DMS114 treated with DMSO at 0.1 percent for 48 hours (cell line): ENCODE data around the gene SPATA13.

Experiments
- DNase-seq: peaks from one replicate; lab custom pipeline; 2025; ENCODE audit not compliant: unreplicated experiment; lab: John Stamatoyannopoulos, UW

Gene SPATA13

DNA sequence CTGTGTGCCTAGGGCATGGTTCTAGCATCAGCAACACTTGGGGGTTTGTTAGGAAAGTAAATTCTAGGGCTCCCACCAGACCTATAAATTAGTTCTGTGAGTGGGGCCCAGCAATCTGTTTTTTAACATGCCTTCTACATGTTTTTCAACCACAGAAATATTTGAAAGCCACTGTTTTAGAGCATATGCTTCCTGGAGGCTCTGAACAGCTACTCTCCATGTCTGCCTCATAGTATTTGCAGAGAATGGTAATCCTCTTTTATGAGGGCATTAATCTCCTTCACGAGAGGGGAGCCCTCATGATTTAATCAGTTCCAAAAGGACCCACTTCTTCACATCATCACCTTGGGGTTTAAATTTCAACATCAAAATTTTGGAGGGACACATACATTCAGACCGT, 6.0 kb downstream of the SPATA13 start:
- no peak for DNase-seq

GRCh38 chr13:24167666-24168391, 7.3 kb downstream of the SPATA13 start:
- DNase-seq = no peak

DNA sequence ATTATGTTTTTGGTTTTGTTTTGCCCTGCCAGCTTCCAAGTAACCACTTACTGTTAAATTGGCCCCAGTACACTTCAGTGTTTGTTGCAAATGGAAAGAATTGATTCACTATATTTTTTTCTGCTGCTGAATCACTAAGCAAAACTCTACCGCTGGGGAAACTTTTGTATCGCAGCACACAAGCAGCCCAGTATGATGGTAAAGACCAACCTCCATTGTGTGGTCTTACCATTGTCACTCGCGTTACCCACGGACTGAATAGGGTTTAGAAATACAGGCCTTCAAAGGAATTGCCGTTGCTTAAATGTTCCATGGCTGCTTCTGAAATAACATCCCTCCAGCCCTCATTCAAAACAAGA, 7.9 kb downstream of the SPATA13 start:
- DNase-seq = no peak

GRCh38 chr13:24168979-24169378, 8.5 kb downstream of the SPATA13 start:
- DNase-seq = no peak

- no peak for DNase-seq
These were observed 11.6 kb downstream of the SPATA13 start for GRCh38 chr13:24172071-24172470.

- no peak for DNase-seq
These were observed 13.3 kb downstream of the SPATA13 start for GRCh38 chr13:24173795-24174194.

GRCh38 chr13:24175847-24176246, 15.3 kb downstream of the SPATA13 start:
- DNase-seq = no peak

- DNase-seq = no peak
These were observed 16.0 kb downstream of the SPATA13 start for GRCh38 chr13:24176351-24177101.

DNA sequence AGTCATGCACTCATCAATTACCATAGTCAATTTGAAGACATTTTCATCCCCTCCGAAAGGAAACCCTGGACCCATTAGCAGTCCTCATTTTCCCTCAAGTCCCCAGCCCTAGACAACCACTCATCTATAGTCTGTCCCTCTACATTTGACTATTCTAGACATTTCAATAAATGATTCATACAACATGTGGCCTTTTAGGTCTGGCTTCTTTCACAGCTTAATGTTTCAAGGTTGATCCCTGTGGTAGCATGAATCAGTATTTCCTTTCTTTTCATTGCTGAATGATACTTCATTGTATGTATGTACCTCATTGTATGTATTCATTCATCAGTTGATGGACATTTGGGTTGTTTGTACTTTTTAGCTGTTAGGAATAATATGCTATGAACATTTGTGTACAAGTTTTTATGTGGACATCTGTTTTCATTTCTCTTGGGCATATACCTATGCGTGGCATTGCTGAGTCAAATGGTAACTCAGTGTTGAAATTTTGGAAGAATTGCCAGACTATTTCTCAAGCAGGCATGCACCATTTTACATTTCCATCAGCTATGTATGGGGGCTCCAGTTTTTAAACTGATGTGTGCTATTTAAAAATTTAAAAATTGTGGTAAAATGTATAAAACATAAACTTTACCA, 18.4 kb downstream of the SPATA13 start:
- DNase-seq = no peak

GRCh38 chr13:24179486-24179850, 18.9 kb downstream of the SPATA13 start:
- no peak for DNase-seq

GRCh38 chr13:24180750-24181377, 20.3 kb downstream of the SPATA13 start:
- no peak for DNase-seq

- DNase-seq = no peak
These were observed 21.6 kb downstream of the SPATA13 start for GRCh38 chr13:24181991-24182702.

DNA sequence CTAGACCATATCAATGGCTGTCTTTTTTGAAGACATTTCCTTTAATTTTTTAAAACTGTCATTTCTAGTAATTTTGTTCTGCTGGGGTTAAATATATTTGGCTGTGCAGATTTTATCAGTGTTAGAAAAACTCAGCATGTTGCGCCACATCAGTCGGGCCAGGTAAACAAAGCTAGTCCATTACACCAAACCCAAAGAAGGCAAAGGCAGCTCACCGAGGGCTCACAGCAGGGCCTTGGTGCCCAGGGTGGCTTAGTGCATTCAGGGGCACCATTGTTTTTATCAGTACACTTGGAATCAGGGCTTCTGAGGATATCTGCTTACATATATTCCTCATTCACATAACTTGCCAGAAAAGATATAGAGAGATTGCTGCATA, 22.2 kb downstream of the SPATA13 start:
- DNase-seq = no peak

GRCh38 chr13:24183741-24184182, 23.2 kb downstream of the SPATA13 start:
- no peak for DNase-seq

GRCh38 chr13:24184265-24184841, 23.8 kb downstream of the SPATA13 start:
- no peak for DNase-seq

DNA sequence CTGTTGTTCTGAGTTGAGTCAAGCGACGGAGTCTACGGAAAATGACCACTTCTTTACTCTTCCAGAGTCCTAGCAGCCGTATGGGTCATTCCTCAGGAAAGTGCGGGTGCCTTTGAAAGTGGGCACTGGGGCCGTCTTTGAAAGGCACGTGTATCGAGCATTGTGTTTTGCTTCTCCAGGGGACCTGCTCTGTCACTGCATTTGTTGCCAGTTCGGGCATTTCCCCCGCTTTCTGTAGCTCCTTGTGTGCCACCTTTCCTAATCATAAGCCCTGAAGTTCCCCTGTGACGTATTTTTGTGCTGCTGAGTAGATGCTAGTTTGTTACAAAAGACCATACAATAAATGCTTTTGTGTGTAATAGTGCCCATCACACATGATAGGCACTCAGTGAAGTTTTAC, 24.4 kb downstream of the SPATA13 start:
- no peak for DNase-seq

DNA sequence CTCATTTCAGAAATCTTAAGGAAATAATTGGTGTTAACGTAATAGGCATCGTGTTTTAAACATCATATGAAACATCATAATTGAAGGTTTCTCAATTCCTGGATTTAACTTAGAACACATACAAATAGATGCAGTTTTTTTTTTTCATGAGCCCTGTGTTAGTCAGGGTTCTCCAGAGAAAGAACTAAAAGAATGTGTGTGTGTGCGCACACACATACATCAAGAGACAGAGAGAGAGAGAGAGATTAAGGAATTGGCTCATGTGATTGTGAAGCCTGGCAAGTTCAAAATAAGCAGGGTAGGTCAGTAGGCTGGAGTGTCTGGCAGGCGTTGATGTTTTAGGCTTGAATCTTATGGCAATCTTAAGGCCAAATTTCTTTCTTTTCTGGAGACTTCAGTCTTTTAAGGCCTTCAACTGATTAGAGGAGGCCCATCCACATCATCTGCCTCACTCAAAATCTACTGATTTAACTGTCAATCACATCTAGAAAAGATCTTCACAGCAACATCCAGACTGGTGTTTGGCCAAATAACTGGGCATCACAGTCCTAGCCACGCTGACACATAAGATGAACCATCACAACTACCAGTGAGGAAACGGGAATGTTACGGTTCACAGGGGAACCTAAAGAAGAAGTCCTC, 25.2 kb downstream of the SPATA13 start:
- DNase-seq = no peak

- DNase-seq = no peak
These were observed 26.7 kb downstream of the SPATA13 start for GRCh38 chr13:24187185-24187584.

DNA sequence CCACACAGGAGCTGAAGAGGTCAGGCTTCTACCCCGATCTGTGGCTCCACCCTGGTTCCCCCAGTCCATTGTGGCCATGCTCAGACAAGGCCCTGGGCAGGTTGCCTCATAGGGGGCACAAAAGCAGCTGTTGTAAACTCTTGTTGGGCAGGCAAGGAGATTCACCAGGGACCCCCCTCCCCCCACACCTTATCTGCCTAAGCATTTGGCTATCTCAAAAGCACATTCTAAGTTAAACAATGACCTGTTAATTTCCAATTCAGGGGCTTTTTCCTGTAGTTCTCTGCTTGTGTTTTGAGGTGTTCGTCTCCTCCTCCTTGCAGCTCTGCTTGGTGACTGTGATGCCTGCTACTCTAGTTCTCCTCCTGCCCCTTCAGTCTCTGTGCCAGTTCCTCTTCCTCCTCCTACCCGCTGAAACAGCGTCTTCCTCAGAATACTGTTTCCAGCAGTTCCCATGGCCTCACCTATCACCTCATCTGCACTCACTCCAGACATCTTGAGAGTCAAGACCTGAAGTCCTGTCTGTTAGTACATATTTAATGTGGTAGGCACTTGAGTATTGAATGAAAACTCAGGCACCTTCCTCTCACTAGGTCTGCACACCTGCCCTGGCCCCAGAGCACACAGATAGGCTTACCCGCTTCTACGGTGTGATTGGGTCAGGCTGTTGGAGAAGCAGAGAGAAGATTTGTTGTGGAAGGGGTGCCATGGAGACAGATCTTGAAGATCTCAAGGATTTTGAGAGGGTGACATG, 31.7 kb downstream of the SPATA13 start:
- no peak for DNase-seq

DNA sequence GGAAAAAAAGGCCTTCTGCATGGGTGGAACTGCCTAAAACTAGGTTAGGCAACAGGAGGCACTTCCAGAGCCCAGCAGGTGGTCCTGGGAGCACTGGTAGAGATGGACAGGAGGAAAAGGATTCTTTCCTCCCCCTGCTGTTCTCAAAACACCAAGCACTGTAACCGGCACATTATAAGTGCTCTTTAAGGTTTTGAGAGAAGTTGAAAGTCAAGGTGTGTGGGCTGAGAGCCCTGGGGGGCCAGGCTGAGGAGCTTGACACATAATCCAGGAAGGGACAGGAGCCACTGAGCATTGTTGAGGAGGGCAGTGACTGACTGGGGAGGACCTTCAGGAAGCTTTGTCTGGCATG, 32.3 kb downstream of the SPATA13 start:
- no peak for DNase-seq
